K562 (cell line): ENCODE results near the gene RBPMS2. TPM values are rescaled to one million over a fixed set of nuclear protein-coding genes. Genes with fewer than 3 reads are reported as not detected.

Experiments
- DMBX1 ChIP-seq: fragments of 250-450 bp; sonication (Bioruptor Pico); IDR thresholded peaks from 2 replicates; pipeline ENCODE4 v1.8.0; 2022; ENCODE audit warnings: inconsistent platforms, mild to moderate bottlenecking, moderate library complexity, borderline replicate concordance
- ETV1 ChIP-seq: fragments of 450-650 bp; conservative IDR thresholded peaks from 2 replicates; pipeline ENCODE4 v1.6.1; 2016; ENCODE audit warnings: missing genetic modification characterization, control low read depth, low read depth, missing compliant biosample characterization
- FIP1L1 ChIP-seq: fragments of 200-400 bp; formaldehyde crosslinking; IDR thresholded peaks from 2 replicates; pipeline ENCODE4 v1.6.1; 2018; ENCODE audit warnings: mild to moderate bottlenecking, low read depth, low read length; ENCODE audit not compliant: poor library complexity, severe bottlenecking
- MYC ChIP-seq, 2 experiments: fragments of 250-450 bp in 1 of 2; sonication (Bioruptor Pico) in 1 of 2; IDR thresholded peaks; 2 replicates each; pipeline versions ENCODE4 v1.5.1 to v1.6.1; 2012 to 2021; ENCODE audit warnings: low read depth in 2 of 2, borderline replicate concordance in 1 of 2, improper control_type of control experiment in 1 of 2, low read length in 1 of 2, mild to moderate bottlenecking in 1 of 2, moderate library complexity in 1 of 2
- polyA plus RNA-seq, 8 experiments: library from polyadenylated mRNA; depleted of rRNA in 4 of 8; stranded (reverse) in 5 of 8; unstranded in 3 of 8; fragments of >200 nt; fragmentation: Nextera tagmentation in 2 of 8; fragmentation: Illumina TruSeq in 1 of 8; extraction: Ambion mirVana in 2 of 8; extraction: Trizol in 1 of 8; gene quantifications; 2 replicates each; pipeline versions ENCODE4 v1.2.1 to v1.2.3, GENCODE V29; 2011 to 2014; ENCODE audit warnings: inconsistent platforms in 1 of 8, missing spikeins in 1 of 8
- total RNA-seq, 7 experiments: library from RNA; depleted of rRNA in 6 of 7; stranded (reverse); fragments of >200 nt in 6 of 7; fragmentation: Illumina TruSeq in 2 of 7; extraction: Trizol in 2 of 7; gene quantifications; 2 replicates each; pipeline versions ENCODE4 v1.2.1 to v1.2.3, GENCODE V29; 2011 to 2021; ENCODE audit warnings: low replicate concordance in 1 of 7
- TF ChIP-seq, protein P1 (sequence below), 2 experiments: fragments of 450-650 bp; IDR thresholded peaks; 2 replicates each; pipeline ENCODE4 v1.6.1; 2016; ENCODE audit warnings: mild to moderate bottlenecking in 2 of 2, borderline replicate concordance in 1 of 2, low read depth in 1 of 2, moderate library complexity in 1 of 2
- TF ChIP-seq, protein P2 (sequence below): IDR thresholded peaks from 3 replicates; pipeline ENCODE4 v1.6.1; 2011; ENCODE audit warnings: borderline replicate concordance, mild to moderate bottlenecking; ENCODE audit not compliant: insufficient read length, insufficient read depth
- TF ChIP-seq, protein P3 (sequence below), 3 experiments: IDR thresholded peaks in 2 of 3; conservative IDR thresholded peaks in 1 of 3; 2 replicates each; pipeline ENCODE4 v1.5.1; 2011 to 2012; ENCODE audit warnings: low read length in 3 of 3, mild to moderate bottlenecking in 3 of 3, control low read depth in 2 of 3, improper control_type of control experiment in 1 of 3, inconsistent platforms in 1 of 3, low read depth in 1 of 3, mixed read lengths in 1 of 3, moderate library complexity in 1 of 3; ENCODE audit not compliant: insufficient read depth in 2 of 3
- TF ChIP-seq, protein P4 (sequence below): sonication (generic); formaldehyde crosslinking; IDR thresholded peaks from 2 replicates; pipeline ENCODE4 v1.8.0; 2022; ENCODE audit warnings: missing genetic modification reagents, mild to moderate bottlenecking, borderline replicate concordance
- TF ChIP-seq, protein P5 (sequence below): fragments of 450-650 bp; IDR thresholded peaks from 2 replicates; pipeline ENCODE4 v1.6.1; 2017; ENCODE audit warnings: antibody characterized with exemption

The RBPMS2 gene
- total and polyA plus RNA-seq, 9 of the 15 experiments (the other 6 are each of a cell fraction or from before 2014, with no cell fraction given): 0.11 to 2.6 (median 0.37) TPM; not detected in 1

DNA sequence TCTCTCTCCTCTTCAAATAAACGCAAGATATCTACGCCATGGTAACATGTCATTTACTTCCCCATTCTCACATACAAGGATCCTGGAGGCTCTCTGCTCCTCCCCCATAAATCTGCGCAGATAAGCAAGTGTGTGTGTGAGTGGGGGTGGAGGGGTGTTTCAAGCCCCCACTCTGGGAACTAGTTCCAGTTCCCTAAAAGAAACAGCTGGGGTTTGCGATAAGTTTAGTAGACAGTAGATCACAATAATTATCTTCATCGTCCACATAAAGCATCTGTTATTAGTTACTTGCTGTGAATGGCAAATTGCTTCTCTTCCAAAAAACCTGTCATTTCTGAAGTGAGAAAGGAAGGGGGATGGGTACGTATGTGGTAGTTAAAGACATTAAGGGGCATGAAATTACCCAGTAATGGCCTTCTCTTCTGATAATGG lies 79.8 kb downstream of the RBPMS2 start (continued):
- TF ChIP-seq, protein P1, sequence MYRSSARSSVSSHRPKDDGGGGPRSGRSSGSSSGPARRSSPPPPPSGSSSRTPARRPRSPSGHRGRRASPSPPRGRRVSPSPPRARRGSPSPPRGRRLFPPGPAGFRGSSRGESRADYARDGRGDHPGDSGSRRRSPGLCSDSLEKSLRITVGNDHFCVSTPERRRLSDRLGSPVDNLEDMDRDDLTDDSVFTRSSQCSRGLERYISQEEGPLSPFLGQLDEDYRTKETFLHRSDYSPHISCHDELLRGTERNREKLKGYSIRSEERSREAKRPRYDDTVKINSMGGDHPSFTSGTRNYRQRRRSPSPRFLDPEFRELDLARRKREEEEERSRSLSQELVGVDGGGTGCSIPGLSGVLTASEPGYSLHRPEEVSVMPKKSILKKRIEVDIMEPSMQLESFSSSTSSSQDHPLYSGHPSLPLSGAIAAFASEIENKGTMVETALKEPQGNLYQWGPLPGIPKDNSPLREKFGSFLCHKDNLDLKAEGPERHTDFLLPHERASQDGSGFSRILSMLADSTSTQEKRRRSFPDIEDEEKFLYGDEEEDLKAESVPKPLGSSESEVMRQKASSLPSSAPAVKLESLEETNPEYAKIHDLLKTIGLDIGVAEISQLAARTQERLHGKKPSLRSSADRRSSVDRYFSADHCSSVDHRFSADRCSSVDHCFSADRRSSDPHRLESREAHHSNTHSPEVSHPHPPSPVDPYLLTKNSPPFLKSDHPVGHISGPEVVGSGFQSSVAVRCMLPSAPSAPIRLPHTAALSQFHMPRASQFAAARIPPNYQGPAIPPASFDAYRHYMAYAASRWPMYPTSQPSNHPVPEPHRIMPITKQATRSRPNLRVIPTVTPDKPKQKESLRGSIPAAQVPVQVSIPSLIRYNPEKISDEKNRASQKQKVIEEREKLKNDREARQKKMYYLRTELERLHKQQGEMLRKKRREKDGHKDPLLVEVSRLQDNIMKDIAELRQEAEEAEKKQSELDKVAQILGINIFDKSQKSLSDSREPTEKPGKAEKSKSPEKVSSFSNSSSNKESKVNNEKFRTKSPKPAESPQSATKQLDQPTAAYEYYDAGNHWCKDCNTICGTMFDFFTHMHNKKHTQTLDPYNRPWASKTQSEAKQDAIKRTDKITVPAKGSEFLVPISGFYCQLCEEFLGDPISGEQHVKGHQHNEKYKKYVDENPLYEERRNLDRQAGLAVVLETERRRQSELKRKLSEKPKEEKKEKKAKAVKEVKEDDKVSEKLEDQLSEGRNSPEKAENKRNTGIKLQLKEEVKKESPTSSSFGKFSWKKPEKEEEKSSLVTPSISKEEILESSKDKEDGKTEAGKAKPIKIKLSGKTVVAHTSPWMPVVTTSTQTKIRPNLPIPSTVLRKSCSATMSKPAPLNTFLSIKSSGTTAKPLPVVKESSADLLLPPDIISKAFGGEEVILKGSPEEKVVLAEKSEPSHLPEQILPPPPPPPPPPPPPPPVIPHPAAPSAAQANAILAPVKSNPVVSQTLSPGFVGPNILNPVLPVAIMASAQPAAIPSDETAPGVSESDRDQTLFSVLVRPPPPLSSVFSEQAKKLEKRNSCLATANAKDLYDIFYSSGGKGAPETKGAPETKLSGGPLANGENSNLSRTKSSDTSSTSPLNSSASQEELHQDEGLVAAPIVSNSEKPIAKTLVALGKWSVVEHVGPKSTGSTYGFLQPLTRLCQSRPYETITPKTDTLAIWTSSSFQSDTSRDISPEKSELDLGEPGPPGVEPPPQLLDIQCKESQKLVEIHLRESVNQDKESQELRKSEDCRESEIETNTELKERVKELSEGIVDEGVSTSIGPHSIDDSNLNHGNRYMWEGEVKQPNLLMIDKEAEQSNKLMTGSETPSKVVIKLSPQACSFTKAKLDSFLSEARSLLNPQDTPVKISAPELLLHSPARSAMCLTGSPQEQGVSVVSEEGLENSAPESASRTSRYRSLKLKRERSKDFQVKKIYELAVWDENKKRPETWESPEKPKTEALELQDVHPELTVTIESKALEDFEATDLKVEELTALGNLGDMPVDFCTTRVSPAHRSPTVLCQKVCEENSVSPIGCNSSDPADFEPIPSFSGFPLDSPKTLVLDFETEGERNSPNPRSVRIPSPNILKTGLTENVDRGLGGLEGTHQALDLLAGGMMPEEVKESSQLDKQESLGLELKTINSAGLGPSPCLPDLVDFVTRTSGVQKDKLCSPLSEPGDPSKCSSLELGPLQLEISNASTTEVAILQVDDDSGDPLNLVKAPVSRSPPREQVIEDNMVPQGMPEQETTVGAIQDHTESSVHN (IDR thresholded peaks at IDR 0.05; ENCODE audit: borderline replicate concordance in 1 of 2, low read depth in 1 of 2): peak; percentile 86 to 96; a peak in 3 of 4 replicates
- TF ChIP-seq ETV1 (tag) (no peak), MYC (IDR thresholded peaks at IDR 0.05; ENCODE audit: low read depth, low read length) (no peak; the same call in 1 of the 2 replicates), MYC (CRISPR knock-in tag; IDR thresholded peaks at IDR 0.05; ENCODE audit: borderline replicate concordance, low read depth) (no peak), DMBX1 (CRISPR knock-in tag) (peak; percentile 80), FIP1L1 (no peak)
- TF ChIP-seq, protein P2, sequence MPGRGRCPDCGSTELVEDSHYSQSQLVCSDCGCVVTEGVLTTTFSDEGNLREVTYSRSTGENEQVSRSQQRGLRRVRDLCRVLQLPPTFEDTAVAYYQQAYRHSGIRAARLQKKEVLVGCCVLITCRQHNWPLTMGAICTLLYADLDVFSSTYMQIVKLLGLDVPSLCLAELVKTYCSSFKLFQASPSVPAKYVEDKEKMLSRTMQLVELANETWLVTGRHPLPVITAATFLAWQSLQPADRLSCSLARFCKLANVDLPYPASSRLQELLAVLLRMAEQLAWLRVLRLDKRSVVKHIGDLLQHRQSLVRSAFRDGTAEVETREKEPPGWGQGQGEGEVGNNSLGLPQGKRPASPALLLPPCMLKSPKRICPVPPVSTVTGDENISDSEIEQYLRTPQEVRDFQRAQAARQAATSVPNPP: no peak
- TF ChIP-seq, protein P3, sequence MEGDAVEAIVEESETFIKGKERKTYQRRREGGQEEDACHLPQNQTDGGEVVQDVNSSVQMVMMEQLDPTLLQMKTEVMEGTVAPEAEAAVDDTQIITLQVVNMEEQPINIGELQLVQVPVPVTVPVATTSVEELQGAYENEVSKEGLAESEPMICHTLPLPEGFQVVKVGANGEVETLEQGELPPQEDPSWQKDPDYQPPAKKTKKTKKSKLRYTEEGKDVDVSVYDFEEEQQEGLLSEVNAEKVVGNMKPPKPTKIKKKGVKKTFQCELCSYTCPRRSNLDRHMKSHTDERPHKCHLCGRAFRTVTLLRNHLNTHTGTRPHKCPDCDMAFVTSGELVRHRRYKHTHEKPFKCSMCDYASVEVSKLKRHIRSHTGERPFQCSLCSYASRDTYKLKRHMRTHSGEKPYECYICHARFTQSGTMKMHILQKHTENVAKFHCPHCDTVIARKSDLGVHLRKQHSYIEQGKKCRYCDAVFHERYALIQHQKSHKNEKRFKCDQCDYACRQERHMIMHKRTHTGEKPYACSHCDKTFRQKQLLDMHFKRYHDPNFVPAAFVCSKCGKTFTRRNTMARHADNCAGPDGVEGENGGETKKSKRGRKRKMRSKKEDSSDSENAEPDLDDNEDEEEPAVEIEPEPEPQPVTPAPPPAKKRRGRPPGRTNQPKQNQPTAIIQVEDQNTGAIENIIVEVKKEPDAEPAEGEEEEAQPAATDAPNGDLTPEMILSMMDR (IDR thresholded peaks at IDR 0.05 in 2 of 3, conservative IDR thresholded peaks at IDR 0.05 in 1 of 3; ENCODE audit: insufficient read depth in 2 of 3, low read depth in 1 of 3, low read length in 3 of 3): 0 out of 6 replicates have a peak, but pooled peaks of 1 of the 3 experiments have one; percentile 0
- TF ChIP-seq, protein P4, sequence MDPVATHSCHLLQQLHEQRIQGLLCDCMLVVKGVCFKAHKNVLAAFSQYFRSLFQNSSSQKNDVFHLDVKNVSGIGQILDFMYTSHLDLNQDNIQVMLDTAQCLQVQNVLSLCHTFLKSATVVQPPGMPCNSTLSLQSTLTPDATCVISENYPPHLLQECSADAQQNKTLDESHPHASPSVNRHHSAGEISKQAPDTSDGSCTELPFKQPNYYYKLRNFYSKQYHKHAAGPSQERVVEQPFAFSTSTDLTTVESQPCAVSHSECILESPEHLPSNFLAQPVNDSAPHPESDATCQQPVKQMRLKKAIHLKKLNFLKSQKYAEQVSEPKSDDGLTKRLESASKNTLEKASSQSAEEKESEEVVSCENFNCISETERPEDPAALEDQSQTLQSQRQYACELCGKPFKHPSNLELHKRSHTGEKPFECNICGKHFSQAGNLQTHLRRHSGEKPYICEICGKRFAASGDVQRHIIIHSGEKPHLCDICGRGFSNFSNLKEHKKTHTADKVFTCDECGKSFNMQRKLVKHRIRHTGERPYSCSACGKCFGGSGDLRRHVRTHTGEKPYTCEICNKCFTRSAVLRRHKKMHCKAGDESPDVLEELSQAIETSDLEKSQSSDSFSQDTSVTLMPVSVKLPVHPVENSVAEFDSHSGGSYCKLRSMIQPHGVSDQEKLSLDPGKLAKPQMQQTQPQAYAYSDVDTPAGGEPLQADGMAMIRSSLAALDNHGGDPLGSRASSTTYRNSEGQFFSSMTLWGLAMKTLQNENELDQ (CRISPR knock-in tag): no peak
- TF ChIP-seq, protein P5, sequence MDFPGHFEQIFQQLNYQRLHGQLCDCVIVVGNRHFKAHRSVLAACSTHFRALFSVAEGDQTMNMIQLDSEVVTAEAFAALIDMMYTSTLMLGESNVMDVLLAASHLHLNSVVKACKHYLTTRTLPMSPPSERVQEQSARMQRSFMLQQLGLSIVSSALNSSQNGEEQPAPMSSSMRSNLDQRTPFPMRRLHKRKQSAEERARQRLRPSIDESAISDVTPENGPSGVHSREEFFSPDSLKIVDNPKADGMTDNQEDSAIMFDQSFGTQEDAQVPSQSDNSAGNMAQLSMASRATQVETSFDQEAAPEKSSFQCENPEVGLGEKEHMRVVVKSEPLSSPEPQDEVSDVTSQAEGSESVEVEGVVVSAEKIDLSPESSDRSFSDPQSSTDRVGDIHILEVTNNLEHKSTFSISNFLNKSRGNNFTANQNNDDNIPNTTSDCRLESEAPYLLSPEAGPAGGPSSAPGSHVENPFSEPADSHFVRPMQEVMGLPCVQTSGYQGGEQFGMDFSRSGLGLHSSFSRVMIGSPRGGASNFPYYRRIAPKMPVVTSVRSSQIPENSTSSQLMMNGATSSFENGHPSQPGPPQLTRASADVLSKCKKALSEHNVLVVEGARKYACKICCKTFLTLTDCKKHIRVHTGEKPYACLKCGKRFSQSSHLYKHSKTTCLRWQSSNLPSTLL: peak; percentile 85
